HG03457 (cell line): Measurements from ENCODE around the gene CD300E.
"Not testable (repeated sequence)": the region's sequence is repeated elsewhere in the genome, so short reads cannot be mapped to it uniquely, and the experiment has no call there.

Experiments
- ATAC-seq: cut with Tn5 transposase; IDR thresholded peaks from one replicate; pipeline ENCODE4 v1.9.1; 2021; ENCODE audit warnings: moderate number of reproducible peaks; ENCODE audit not compliant: unreplicated experiment

Gene CD300E

GRCh38 chr17:74601944-74602572 lies 21.5 kb downstream of the CD300E start:
- ATAC-seq, result no peak

GRCh38 chr17:74599448-74599939 lies 24.0 kb downstream of the CD300E start:
- ATAC-seq, result no peak

- ATAC-seq, result no peak
Measured at GRCh38 chr17:74599023-74599399, 24.5 kb downstream of the CD300E start.

GRCh38 chr17:74598346-74599022 lies 25.1 kb downstream of the CD300E start:
- ATAC-seq, result no peak

- ATAC-seq, result no peak
Measured at GRCh38 chr17:74597069-74597790, 26.3 kb downstream of the CD300E start.

- no peak for ATAC-seq
Measured at GRCh38 chr17:74595037-74595750, 28.3 kb downstream of the CD300E start.

GRCh38 chr17:74592087-74592990 lies 31.2 kb downstream of the CD300E start, which contains the start of gene CD300LD:
TSS of gene CD300LD (minus strand) at chr17:74592283. CDS start at chr17:74592202, 81 bp downstream.
- ATAC-seq, result no peak

GRCh38 chr17:74591503-74591902 lies 32.0 kb downstream of the CD300E start:
- ATAC-seq, result no peak

GRCh38 chr17:74585711-74586110 lies 37.8 kb downstream of the CD300E start:
- ATAC-seq, result no peak

- ATAC-seq, result no peak
Measured at GRCh38 chr17:74584292-74585060, 39.1 kb downstream of the CD300E start.

GRCh38 chr17:74582633-74583032 lies 40.9 kb downstream of the CD300E start:
- ATAC-seq, result no peak

GRCh38 chr17:74579900-74580299 lies 43.6 kb downstream of the CD300E start:
- ATAC-seq, result no peak

- ATAC-seq, result no peak
Measured at GRCh38 chr17:74578979-74579378, 44.6 kb downstream of the CD300E start.

- ATAC-seq, result no peak
Measured at GRCh38 chr17:74574489-74575142, 48.9 kb downstream of the CD300E start.

GRCh38 chr17:74573635-74574034 lies 49.9 kb downstream of the CD300E start:
- ATAC-seq, result not testable (repeated sequence)

GRCh38 chr17:74573169-74573568 lies 50.4 kb downstream of the CD300E start:
- ATAC-seq, result no peak

GRCh38 chr17:74571621-74572270 lies 51.8 kb downstream of the CD300E start:
- ATAC-seq, result no peak
